Measurements from ENCODE around the gene SVEP1. TPM values are rescaled to one million over a fixed set of nuclear protein-coding genes. Genes with fewer than 3 reads are reported as not detected.
"Not testable (repeated sequence)": the region's sequence is repeated elsewhere in the genome, so short reads cannot be mapped to it uniquely, and the experiment has no call there.

Gene SVEP1
- total RNA-seq, 1 experiment from 2014 or later: 0.04 TPM

DNA sequence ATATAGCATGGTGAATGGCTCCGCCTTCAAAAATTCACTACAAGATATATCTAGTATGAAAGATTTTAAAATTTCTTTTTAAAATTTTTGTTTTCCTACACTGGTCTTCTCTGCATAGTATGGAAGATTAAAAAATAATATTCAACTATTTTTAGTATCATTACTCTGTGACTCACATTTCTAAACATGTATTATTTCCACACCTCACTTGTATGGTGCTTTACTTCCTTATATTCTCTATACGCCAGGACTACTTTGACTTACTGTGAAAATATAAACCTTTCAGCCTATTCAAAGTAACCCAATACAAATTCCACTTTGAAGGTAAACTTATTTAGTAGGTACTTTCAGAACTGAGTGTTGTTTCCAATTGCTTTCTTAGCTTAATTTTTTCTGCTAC is 215.1 kb downstream of the SVEP1 start:
- Histone ChIP-seq H2AFZ (ENCODE audit: low read length) (no peak overlapping the region), H3F3A (ENCODE audit: low read length, unreplicated experiment) (no peaks in the 10 kb centered on the region), H3K27me3 (ENCODE audit: low read length) (no peaks in the 10 kb centered on the region), H3K36me3 (ENCODE audit: low read depth, low read length) (no peaks in the 10 kb centered on the region), H3K4me3 (ENCODE audit: low read length) (no peak overlapping the region), H3K9me2 (replicated peaks; ENCODE audit: low read length) (no peaks in the 10 kb centered on the region), H3K79me2 (ENCODE audit: low read length) (no peaks in the 10 kb centered on the region), H3K27ac (ENCODE audit: low read length) (no peak overlapping the region), H3K9me3 (ENCODE audit: low read length) (no peaks in the 10 kb centered on the region), H3K4me2 (ENCODE audit: low read length) (no peak overlapping the region), H4K20me1 (ENCODE audit: low read length) (no peaks in the 10 kb centered on the region), H3K9ac (ENCODE audit: low read length) (no peak overlapping the region), H3K4me1 (ENCODE audit: insufficient read depth, low read length) (peaks cover 17% of the 10 kb centered on the region)
- ATAC-seq: peak; percentile 33
- intact Hi-C loops (cut with micrococcal nuclease): no loop called here
- DNase-seq: no peak
- TF ChIP-seq EZH2 (IDR thresholded peaks at IDR 0.05; ENCODE audit: low read length, unreplicated experiment) (no peak), CTCF (conservative IDR thresholded peaks at IDR 0.05; ENCODE audit: low read depth, low read length) (no peak), EZH2phosphoT487 (IDR thresholded peaks at IDR 0.05; ENCODE audit: borderline replicate concordance, low read length) (no peak)
- POLR2A ChIA-PET (ENCODE audit: unreplicated experiment): interaction anchor here (0.6 kb wide), 1 partner anchor 13 kb away, joined by 3 read pairs; no protein-coding TSS in a partner anchor
- CTCF ChIA-PET: no interaction called here
- BruUV-seq (replicated peaks): no TSS peak

DNA sequence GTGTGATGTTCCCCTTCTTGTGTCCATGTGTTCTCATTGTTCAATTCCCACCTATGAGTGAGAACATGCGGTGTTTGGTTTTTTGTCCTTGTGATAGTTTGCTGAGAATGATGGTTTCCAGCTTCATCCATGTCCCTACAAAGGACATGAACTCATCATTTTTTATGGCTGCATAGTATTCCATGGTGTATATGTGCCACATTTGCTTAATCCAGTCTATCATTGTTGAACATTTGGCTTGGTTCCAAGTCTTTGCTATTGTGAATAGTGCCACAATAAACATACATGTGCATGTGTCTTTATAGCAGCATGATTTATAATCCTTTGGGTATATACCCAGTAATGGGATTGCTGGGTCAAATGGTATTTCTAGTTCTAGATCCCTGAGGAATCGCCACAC is 220.5 kb downstream of the SVEP1 start:
- H3K27ac ChIP-seq (ENCODE audit: low read length); H3K36me3 ChIP-seq (ENCODE audit: low read depth, low read length); DNase-seq; H3K4me2 ChIP-seq (ENCODE audit: low read length); POLR2A ChIA-PET (ENCODE audit: unreplicated experiment); H3F3A ChIP-seq (ENCODE audit: low read length, unreplicated experiment); BruUV-seq (replicated peaks); H2AFZ ChIP-seq (ENCODE audit: low read length); H3K4me1 ChIP-seq (ENCODE audit: insufficient read depth, low read length); H3K9me2 ChIP-seq (replicated peaks; ENCODE audit: low read length); intact Hi-C loops (cut with micrococcal nuclease); H3K9ac ChIP-seq (ENCODE audit: low read length); H3K79me2 ChIP-seq (ENCODE audit: low read length); H3K9me3 ChIP-seq (ENCODE audit: low read length); H4K20me1 ChIP-seq (ENCODE audit: low read length); H3K27me3 ChIP-seq (ENCODE audit: low read length); H3K4me3 ChIP-seq (ENCODE audit: low read length); CTCF ChIA-PET; ATAC-seq: not testable (repeated sequence)

DNA sequence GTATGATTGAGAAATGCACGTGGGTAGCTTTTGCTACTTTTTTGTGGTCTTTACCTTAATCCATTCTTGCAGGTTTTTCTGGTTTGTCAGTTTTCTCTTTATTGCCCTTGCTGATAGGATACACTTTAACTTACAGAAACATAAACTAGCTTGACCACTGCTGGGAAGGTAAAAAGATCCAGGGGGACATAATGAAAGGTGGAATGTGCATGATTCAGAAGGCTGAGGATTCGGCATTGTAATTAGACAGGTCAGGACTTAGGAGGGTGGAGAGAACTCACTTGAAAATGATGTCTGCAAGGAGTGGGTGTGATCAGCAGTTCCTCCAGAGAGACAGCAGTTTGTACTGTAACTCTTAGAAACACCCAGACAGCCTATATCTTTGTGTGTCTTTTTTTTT is 222.0 kb downstream of the SVEP1 start:
- DNase-seq: peak; percentile 26
- POLR2A ChIA-PET (ENCODE audit: unreplicated experiment): no interaction called here
- intact Hi-C loops (cut with micrococcal nuclease): no loop called here

More for the DNA sequence above, 222.0 kb downstream of the SVEP1 start:
- H3K36me3 ChIP-seq (ENCODE audit: low read depth, low read length): no peaks in the 10 kb centered on the region
- TF ChIP-seq EZH2phosphoT487 (IDR thresholded peaks at IDR 0.05; ENCODE audit: borderline replicate concordance, low read length): no peak
- TF ChIP-seq CTCF (conservative IDR thresholded peaks at IDR 0.05; ENCODE audit: low read depth, low read length): no peak
- TF ChIP-seq EZH2 (IDR thresholded peaks at IDR 0.05; ENCODE audit: low read length, unreplicated experiment): no peak
- H3K4me2 ChIP-seq (ENCODE audit: low read length): no peak overlapping the region
- no peak overlapping the region for H2AFZ ChIP-seq (ENCODE audit: low read length)
- H3K27me3 ChIP-seq (ENCODE audit: low read length): no peaks in the 10 kb centered on the region
- CTCF ChIA-PET: no interaction called here
- no peaks in the 10 kb centered on the region for H3K9me2 ChIP-seq (replicated peaks; ENCODE audit: low read length)
- H3K4me1 ChIP-seq (ENCODE audit: insufficient read depth, low read length): no peaks in the 10 kb centered on the region
- BruUV-seq (replicated peaks): no TSS peak
- H3K4me3 ChIP-seq (ENCODE audit: low read length): no peak overlapping the region
- H3K79me2 ChIP-seq (ENCODE audit: low read length): no peaks in the 10 kb centered on the region
- H3K9ac ChIP-seq (ENCODE audit: low read length): no peak overlapping the region
- no peaks in the 10 kb centered on the region for H3F3A ChIP-seq (ENCODE audit: low read length, unreplicated experiment)
- H4K20me1 ChIP-seq (ENCODE audit: low read length): no peaks in the 10 kb centered on the region
- no peak for ATAC-seq
- no peaks in the 10 kb centered on the region for H3K9me3 ChIP-seq (ENCODE audit: low read length)
- H3K27ac ChIP-seq (ENCODE audit: low read length): no peak overlapping the region
